CD4-positive, CD25-positive, alpha-beta regulatory T cell (primary cell): ENCODE measurements around the gene DHRS13. TPM values are rescaled to one million over a fixed set of nuclear protein-coding genes. Genes with fewer than 3 reads are reported as not detected.

Source experiments
- ATAC-seq, 2 donors: fragments of 150-1000 bp; cut with Tn5 transposase; one replicate each; pipeline ENCODE4 v1.10.0; 2021; ENCODE audit warnings: low read depth in 2 of 2, moderate number of reproducible peaks in 2 of 2, moderate library complexity in 1 of 2
- DNase-seq, 3 donors: peaks; one replicate each; pipeline versions ENCODE4 v3.0.0 to v3.0.0-alpha.2; 2012 to 2022; ENCODE audit warnings: mixed read lengths in 1 of 3
- H3K27ac ChIP-seq: one replicate; pipeline ENCODE4 v1.7.0; 2013; ENCODE audit warnings: mild to moderate bottlenecking, low read length; ENCODE audit not compliant: insufficient read depth, poor library complexity, severe bottlenecking
- H3K27me3 ChIP-seq: one replicate; pipeline ENCODE4 v1.7.0; 2013; ENCODE audit warnings: low read length; ENCODE audit not compliant: control insufficient read depth, insufficient read depth
- H3K36me3 ChIP-seq: one replicate; pipeline ENCODE4 v1.7.0; 2013; ENCODE audit warnings: mild to moderate bottlenecking, low read length, moderate library complexity; ENCODE audit not compliant: control insufficient read depth, insufficient read depth
- H3K4me1 ChIP-seq: 2 replicates; pipeline ENCODE4 v1.7.0; 2013; ENCODE audit warnings: mild to moderate bottlenecking, low read length; ENCODE audit not compliant: insufficient read depth, control insufficient read depth, poor library complexity, severe bottlenecking
- H3K4me3 ChIP-seq: one replicate; pipeline ENCODE4 v1.7.0; 2013; ENCODE audit warnings: low read depth, mild to moderate bottlenecking, low read length, moderate library complexity
- H3K9me3 ChIP-seq, 2 experiments: 1 replicate in 1 of 2; 2 replicates in 1 of 2; pipeline ENCODE4 v1.7.0; 2013; ENCODE audit warnings: low read length in 2 of 2, mild to moderate bottlenecking in 1 of 2, moderate library complexity in 1 of 2; ENCODE audit not compliant: control insufficient read depth in 2 of 2
- H3K27ac Mint-ChIP-seq, 3 donors: one replicate each; pipeline ENCODE4 v1.8.0; 2020 to 2022; ENCODE audit warnings: mild to moderate bottlenecking in 3 of 3, mixed read lengths in 3 of 3, moderate library complexity in 2 of 3
- H3K27me3 Mint-ChIP-seq: one replicate; pipeline ENCODE4 v1.8.0; 2022; ENCODE audit warnings: mild to moderate bottlenecking, mixed read lengths
- H3K36me3 Mint-ChIP-seq: one replicate; pipeline ENCODE4 v1.8.0; 2020; ENCODE audit warnings: mixed read lengths
- H3K4me1 Mint-ChIP-seq, 4 donors: one replicate each; pipeline ENCODE4 v1.8.0; 2020 to 2022; ENCODE audit warnings: mixed read lengths in 4 of 4, mild to moderate bottlenecking in 1 of 4
- H3K4me3 Mint-ChIP-seq, 4 donors: one replicate each; pipeline ENCODE4 v1.8.0; 2020 to 2022; ENCODE audit warnings: mild to moderate bottlenecking in 4 of 4, mixed read lengths in 4 of 4, moderate library complexity in 3 of 4
- H3K9me3 Mint-ChIP-seq, 7 donors: one replicate each; pipeline ENCODE4 v1.8.0; 2020 to 2022; ENCODE audit warnings: mixed read lengths in 7 of 7, mild to moderate bottlenecking in 3 of 7, moderate library complexity in 2 of 7
- polyA plus RNA-seq, 4 donors: library from polyadenylated mRNA; unstranded; fragments of 300-500 nt; fragmentation: Illumina TruSeq; gene quantifications; one replicate each; pipeline ENCODE4 v1.2.3, GENCODE V29; 2021
- total RNA-seq: library from RNA; stranded (reverse); gene quantifications from one replicate; pipeline ENCODE4 v1.2.3, GENCODE V29; 2022

Gene DHRS13
- total and polyA plus RNA-seq, 5 donors from 2014 or later: 15.0 to 21.1 (median 18.8) TPM

- Histone ChIP-seq H3K36me3 (peaks cover 71% of the 10 kb centered on the region), H3K27me3 (no peaks in the 10 kb centered on the region), H3K4me3 (no peak overlapping the region), H3K9me3 (no peaks in the 10 kb centered on the region), H3K4me1 (peaks cover 9% of the 10 kb centered on the region), H3K27ac (no peak overlapping the region)
- Mint-ChIP-seq H3K4me1 (peaks cover 0 to 42% (median 11%) of the 10 kb centered on the region in 4 donors), H3K4me3 (no peak overlapping the region), H3K36me3 (peaks cover 29% of the 10 kb centered on the region), H3K27ac (no peak overlapping the region), H3K9me3 (no peaks in the 10 kb centered on the region), H3K27me3 (no peaks in the 10 kb centered on the region)
- DNase-seq (no peak), ATAC-seq (no peak)
These were observed 16.9 kb downstream of the DHRS13 start for GRCh38 chr17:28885951-28886350.

- Mint-ChIP-seq H3K27ac (peak overlapping the region in 2 of 3 donors; percentile 55 to 86), H3K27me3 (no peaks in the 10 kb centered on the region), H3K36me3 (peaks cover 32% of the 10 kb centered on the region), H3K9me3 (no peaks in the 10 kb centered on the region), H3K4me1 (peaks cover 0 to 38% (median 7%) of the 10 kb centered on the region in 4 donors), H3K4me3 (no peak overlapping the region)
- Histone ChIP-seq H3K4me3 (no peak overlapping the region), H3K36me3 (peaks cover 73% of the 10 kb centered on the region), H3K27ac (no peak overlapping the region), H3K4me1 (peaks cover 6% of the 10 kb centered on the region), H3K27me3 (no peaks in the 10 kb centered on the region), H3K9me3 (no peaks in the 10 kb centered on the region)
- ATAC-seq: no peak
- no peak for DNase-seq
These were observed 17.5 kb downstream of the DHRS13 start for GRCh38 chr17:28885363-28885762.

- no peaks in the 10 kb centered on the region for H3K27me3 Mint-ChIP-seq
- Histone ChIP-seq H3K9me3 (no peaks in the 10 kb centered on the region), H3K4me1 (no peaks in the 10 kb centered on the region), H3K27me3 (no peaks in the 10 kb centered on the region), H3K27ac (no peak overlapping the region), H3K36me3 (peaks cover 86% of the 10 kb centered on the region), H3K4me3 (no peak overlapping the region)
- H3K36me3 Mint-ChIP-seq: peaks cover 35% of the 10 kb centered on the region
- no peaks in the 10 kb centered on the region for H3K9me3 Mint-ChIP-seq
- no peak for DNase-seq
- H3K4me3 Mint-ChIP-seq: no peak overlapping the region
- no peak overlapping the region for H3K27ac Mint-ChIP-seq
- no peak for ATAC-seq
- peaks cover 0 to 30% (median 6%) of the 10 kb centered on the region in 4 donors for H3K4me1 Mint-ChIP-seq
These were observed 18.7 kb downstream of the DHRS13 start for GRCh38 chr17:28883967-28884702.

- Histone ChIP-seq H3K36me3 (peaks cover 75% of the 10 kb centered on the region), H3K4me3 (no peak overlapping the region), H3K9me3 (no peaks in the 10 kb centered on the region), H3K27me3 (no peaks in the 10 kb centered on the region), H3K27ac (no peak overlapping the region), H3K4me1 (no peaks in the 10 kb centered on the region)
- DNase-seq (no peak), ATAC-seq (no peak)
- H3K4me3 Mint-ChIP-seq: no peak overlapping the region
- H3K36me3 Mint-ChIP-seq: peaks cover 42% of the 10 kb centered on the region
- peaks cover 0 to 21% (median 5%) of the 10 kb centered on the region in 4 donors for H3K4me1 Mint-ChIP-seq
- H3K27ac Mint-ChIP-seq: no peak overlapping the region
- no peaks in the 10 kb centered on the region for H3K27me3 Mint-ChIP-seq
- H3K9me3 Mint-ChIP-seq: no peaks in the 10 kb centered on the region
These were observed 20.6 kb downstream of the DHRS13 start for GRCh38 chr17:28882154-28882895.

GRCh38 chr17:28881533-28882056 is 21.3 kb downstream of the DHRS13 start:
- Mint-ChIP-seq H3K4me3 (no peak overlapping the region), H3K4me1 (peaks cover 0 to 17% (median 5%) of the 10 kb centered on the region in 4 donors), H3K36me3 (peaks cover 42% of the 10 kb centered on the region), H3K9me3 (no peaks in the 10 kb centered on the region), H3K27me3 (no peaks in the 10 kb centered on the region), H3K27ac (no peak overlapping the region)
- no peaks in the 10 kb centered on the region for H3K27me3 ChIP-seq
- DNase-seq: no peak
- H3K27ac ChIP-seq: no peak overlapping the region
- H3K9me3 ChIP-seq: no peaks in the 10 kb centered on the region
- H3K4me3 ChIP-seq: no peak overlapping the region
- no peaks in the 10 kb centered on the region for H3K4me1 ChIP-seq
- H3K36me3 ChIP-seq: peaks cover 71% of the 10 kb centered on the region
- ATAC-seq: no peak

- Histone ChIP-seq H3K36me3 (peaks cover 62% of the 10 kb centered on the region), H3K27me3 (no peaks in the 10 kb centered on the region), H3K9me3 (no peaks in the 10 kb centered on the region), H3K4me3 (no peak overlapping the region), H3K27ac (no peak overlapping the region), H3K4me1 (no peaks in the 10 kb centered on the region)
- Mint-ChIP-seq H3K4me1 (peaks cover 0 to 15% (median 5%) of the 10 kb centered on the region in 4 donors), H3K27ac (no peak overlapping the region), H3K27me3 (no peaks in the 10 kb centered on the region), H3K36me3 (peaks cover 42% of the 10 kb centered on the region), H3K9me3 (no peaks in the 10 kb centered on the region), H3K4me3 (no peak overlapping the region)
- DNase-seq (no peak), ATAC-seq (no peak)
These were observed 22.3 kb downstream of the DHRS13 start for GRCh38 chr17:28880572-28880945.

- Mint-ChIP-seq H3K9me3 (no peaks in the 10 kb centered on the region), H3K27ac (peak overlapping the region in 1 of 3 donors; percentile 90), H3K27me3 (no peaks in the 10 kb centered on the region), H3K36me3 (peaks cover 37% of the 10 kb centered on the region), H3K4me3 (no peak overlapping the region), H3K4me1 (peaks cover 0 to 9% (median 5%) of the 10 kb centered on the region in 4 donors)
- Histone ChIP-seq H3K27ac (no peak overlapping the region), H3K4me1 (no peaks in the 10 kb centered on the region), H3K4me3 (no peak overlapping the region), H3K36me3 (peaks cover 56% of the 10 kb centered on the region), H3K27me3 (no peaks in the 10 kb centered on the region), H3K9me3 (no peaks in the 10 kb centered on the region)
- DNase-seq (no peak), ATAC-seq (no peak)
These were observed 22.9 kb downstream of the DHRS13 start for GRCh38 chr17:28879886-28880571.
